HG03139 (cell line): ENCODE results near the gene UFD1.

Experiments
- ATAC-seq: cut with Tn5 transposase; IDR thresholded peaks from one replicate; pipeline ENCODE4 v1.9.1; 2021; ENCODE audit not compliant: unreplicated experiment

Gene UFD1

GRCh38 chr22:19430890-19431541 lies 48.0 kb downstream of the UFD1 start:
- no peak for ATAC-seq

- ATAC-seq = no peak
These were observed 48.8 kb downstream of the UFD1 start for GRCh38 chr22:19429950-19430889.

- no peak for ATAC-seq
These were observed 54.9 kb downstream of the UFD1 start for GRCh38 chr22:19424186-19424500.

- ATAC-seq = no peak
These were observed 56.3 kb downstream of the UFD1 start for GRCh38 chr22:19422440-19423301.

- no peak for ATAC-seq
These were observed 58.7 kb downstream of the UFD1 start for GRCh38 chr22:19420321-19420720.

- no peak for ATAC-seq
These were observed 59.4 kb downstream of the UFD1 start for GRCh38 chr22:19419464-19420178.

GRCh38 chr22:19419086-19419463 lies 59.9 kb downstream of the UFD1 start:
- no peak for ATAC-seq

GRCh38 chr22:19412923-19413322 lies 66.1 kb downstream of the UFD1 start:
- no peak for ATAC-seq

- no peak for ATAC-seq
These were observed 66.5 kb downstream of the UFD1 start for GRCh38 chr22:19412478-19412877.

- ATAC-seq = no peak
These were observed 67.3 kb downstream of the UFD1 start for GRCh38 chr22:19411690-19412045.

- ATAC-seq = no peak
These were observed 67.9 kb downstream of the UFD1 start for GRCh38 chr22:19410941-19411689.

GRCh38 chr22:19407649-19408606 lies 71.1 kb downstream of the UFD1 start:
- ATAC-seq = no peak

- ATAC-seq = no peak
These were observed 72.1 kb downstream of the UFD1 start for GRCh38 chr22:19406846-19407245.

- no peak for ATAC-seq
These were observed 72.6 kb downstream of the UFD1 start for GRCh38 chr22:19406281-19406811.

GRCh38 chr22:19405652-19406051 lies 73.3 kb downstream of the UFD1 start:
- ATAC-seq = no peak

GRCh38 chr22:19405133-19405532 lies 73.9 kb downstream of the UFD1 start:
- ATAC-seq = no peak

GRCh38 chr22:19404676-19405075 lies 74.3 kb downstream of the UFD1 start:
- no peak for ATAC-seq

GRCh38 chr22:19402642-19403191 lies 76.3 kb downstream of the UFD1 start:
- no peak for ATAC-seq

- ATAC-seq = no peak
These were observed 77.5 kb downstream of the UFD1 start for GRCh38 chr22:19401483-19401882.
